GM10847 (cell line): ENCODE measurements around the gene GNAI2.

Experiments
- POLR2A ChIP-seq: IDR thresholded peaks from 2 replicates; pipeline ENCODE4 v1.6.1; 2011; ENCODE audit not compliant: insufficient read length; ENCODE audit errors: extremely low read depth

The GNAI2 gene

GRCh38 chr3:50202353-50203112, 33.5 kb upstream of the GNAI2 start:
- TF ChIP-seq POLR2A, result no peak

GRCh38 chr3:50203113-50203808, 32.7 kb upstream of the GNAI2 start:
- no peak for TF ChIP-seq POLR2A

DNA sequence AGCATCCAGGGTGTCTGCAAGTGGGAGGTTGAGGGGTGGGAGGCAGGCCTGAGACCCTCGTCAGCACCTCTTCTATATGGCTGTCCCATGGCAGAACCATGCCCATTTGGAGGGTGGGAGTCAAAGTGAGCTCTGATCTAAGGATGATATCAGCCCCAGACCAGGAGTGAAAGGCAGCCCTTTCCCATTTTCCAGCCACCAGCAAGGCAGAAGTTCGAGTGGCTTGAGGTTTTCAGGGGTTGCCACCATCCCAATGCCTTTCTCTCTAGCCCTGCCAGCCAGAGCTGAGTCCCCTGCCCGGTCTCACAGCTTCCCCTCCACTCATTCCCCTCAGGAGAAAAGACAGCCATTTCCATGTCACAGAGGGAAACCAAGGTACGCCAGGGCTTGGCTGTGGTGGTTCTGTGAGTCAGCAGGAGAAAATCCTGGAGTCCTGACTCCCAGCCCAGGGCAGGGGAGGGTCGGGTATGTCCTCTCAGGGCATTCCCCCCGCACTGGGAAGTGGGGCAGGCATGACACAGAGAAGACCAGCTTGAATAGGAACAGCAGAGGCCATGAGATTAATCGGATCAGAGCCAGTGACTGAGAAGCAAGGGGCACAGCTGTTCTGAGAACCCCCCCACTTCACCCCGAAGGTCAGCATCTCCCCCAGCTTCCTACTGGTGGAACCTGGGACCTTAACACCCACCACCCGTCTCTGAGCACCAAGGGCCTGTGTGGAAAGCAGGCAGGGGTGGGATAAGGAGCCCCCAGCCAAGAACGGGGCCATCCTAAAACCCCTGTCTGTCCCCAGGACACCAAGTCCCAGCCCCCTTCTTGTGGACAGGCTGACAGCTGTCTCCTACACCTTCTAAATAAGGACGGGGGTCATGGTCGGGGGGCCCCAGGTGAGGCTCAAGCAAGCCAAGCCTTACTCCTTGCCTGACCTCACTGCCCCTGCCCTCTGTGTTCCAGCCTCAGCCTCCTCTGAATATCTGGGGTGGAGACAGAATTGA, 31.9 kb upstream of the GNAI2 start:
- TF ChIP-seq POLR2A, result no peak

GRCh38 chr3:50204804-50205412, 31.1 kb upstream of the GNAI2 start, which contains the start of gene SLC38A3:
SLC38A3 (plus strand) TSS chr3:50205271; CDS start chr3:50214200, 8,929 bp downstream.
- TF ChIP-seq POLR2A, result no peak

- TF ChIP-seq POLR2A, result no peak
Observed at GRCh38 chr3:50205413-50206276, 30.4 kb upstream of the GNAI2 start.

DNA sequence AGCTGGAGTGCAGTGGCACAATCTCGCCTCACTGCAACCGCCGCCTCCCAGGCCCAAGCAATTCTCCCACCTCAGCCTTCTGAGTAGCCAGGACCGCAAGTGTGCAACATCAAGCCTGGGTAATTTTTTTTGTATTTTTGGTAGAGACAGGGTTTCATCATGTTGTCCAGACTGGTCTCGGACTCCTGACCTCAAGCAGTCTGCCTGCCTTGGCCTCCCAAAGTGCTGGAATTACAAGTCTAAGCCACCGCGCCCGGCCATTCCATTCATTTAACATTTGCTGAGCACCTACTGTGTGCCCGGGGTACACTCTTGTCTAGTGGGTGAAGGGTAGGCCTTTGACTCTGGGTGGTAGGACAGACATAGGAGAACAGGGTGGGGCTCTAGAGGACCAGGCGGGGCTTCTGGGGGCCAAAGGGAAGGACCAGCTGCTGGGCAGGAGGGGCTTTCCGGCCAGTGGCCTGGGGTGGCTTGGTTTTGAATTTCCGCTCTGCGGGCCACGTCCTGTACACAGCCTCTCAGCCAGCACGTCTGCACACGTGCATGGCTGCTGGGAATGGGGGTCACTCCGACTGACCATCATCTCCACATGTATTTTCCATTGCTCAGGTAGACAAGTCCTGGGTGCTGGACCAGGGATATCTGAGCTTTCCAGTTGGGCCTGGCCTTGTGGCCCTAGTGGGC, 28.5 kb upstream of the GNAI2 start:
- TF ChIP-seq POLR2A, result no peak

DNA sequence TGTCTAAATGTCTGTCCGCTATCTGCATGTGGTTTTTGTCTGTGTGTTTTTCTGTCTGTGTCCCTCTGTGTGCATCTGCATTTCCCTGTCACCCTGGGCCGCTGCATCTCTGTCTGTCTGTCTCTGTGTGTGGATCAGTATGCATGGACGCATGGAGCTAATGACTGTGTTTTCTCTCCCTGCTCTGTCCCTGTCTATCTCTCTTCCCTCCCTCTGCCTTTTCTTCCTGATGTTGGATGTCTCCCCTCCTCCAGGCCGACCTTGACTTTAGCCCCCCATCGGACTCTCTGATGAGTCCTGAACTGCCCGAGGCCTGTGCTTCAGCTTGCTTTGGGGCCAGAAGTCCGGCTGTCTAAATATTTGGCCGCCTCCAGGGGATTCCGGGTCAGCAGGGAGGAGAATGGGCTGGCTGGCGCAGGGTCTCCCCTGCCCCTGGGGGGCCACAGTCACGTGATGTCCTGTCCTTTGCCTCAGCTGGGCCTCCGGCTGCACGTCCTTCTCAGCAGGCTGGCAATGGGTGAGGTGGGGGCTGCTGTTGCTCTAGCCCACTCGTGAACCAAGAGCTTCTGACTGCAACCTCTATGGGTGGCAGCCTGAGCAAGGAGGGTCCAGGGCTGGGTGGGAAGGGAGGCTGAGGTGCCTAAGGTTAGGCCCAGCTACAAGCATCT, 27.2 kb upstream of the GNAI2 start:
- TF ChIP-seq POLR2A, result no peak

DNA sequence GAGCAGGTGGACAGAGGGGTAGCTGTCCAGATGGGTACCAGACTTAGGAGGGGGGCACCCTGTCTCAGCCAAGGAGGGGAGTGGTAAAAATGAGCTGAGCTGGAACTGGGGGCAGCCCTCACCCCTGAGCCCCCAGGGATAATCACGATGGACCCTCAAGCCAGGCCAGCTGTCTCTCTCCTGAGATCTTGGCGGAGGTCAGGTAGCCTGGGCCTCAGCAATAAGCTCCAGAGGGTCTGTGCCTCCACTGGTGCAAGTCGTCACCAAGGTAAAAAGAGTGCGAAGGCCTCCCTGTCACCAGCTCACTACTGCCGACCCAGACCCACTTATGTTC, 25.9 kb upstream of the GNAI2 start:
- TF ChIP-seq POLR2A, result no peak

DNA sequence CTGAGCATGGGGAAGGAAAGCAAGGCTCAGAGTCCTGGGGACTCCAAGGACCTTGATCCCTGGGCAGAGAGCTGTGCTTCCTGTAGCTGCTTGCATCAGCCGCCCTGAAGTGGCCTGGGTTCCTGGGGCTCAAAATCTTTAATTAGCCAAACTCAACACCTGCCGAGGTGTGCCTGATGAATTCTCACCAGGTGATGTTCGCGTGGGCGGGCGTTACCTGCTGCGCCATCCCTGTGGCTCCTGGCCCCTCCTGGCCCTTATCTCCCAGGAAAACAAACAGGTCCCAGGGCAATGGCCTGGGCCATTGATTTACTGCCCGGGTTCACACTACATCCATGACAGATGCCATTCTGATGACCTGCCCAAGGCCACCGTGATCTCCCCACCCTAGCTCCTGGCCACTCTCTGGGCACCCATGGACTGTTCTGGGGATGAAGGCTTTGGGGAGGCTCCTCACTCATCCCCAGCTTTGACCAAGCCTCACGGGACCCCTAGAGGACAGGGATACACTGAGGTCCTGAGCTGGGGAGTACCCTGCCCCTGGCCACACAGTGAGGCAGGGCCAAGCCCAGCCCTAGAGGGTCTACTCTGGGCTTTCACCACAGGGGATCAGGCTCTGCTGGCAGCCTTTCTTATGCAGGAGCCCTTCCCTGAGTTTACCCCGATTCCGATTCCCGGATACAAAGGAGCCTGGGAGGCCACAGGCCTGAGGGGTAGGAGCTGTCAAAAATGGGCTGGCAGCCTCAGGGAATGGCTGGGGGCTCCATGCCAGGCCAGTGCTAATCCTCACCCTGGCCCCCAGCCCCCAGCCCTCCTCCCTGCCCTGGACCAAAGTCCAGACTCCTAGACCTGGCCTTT, 25.3 kb upstream of the GNAI2 start:
- TF ChIP-seq POLR2A, result no peak

DNA sequence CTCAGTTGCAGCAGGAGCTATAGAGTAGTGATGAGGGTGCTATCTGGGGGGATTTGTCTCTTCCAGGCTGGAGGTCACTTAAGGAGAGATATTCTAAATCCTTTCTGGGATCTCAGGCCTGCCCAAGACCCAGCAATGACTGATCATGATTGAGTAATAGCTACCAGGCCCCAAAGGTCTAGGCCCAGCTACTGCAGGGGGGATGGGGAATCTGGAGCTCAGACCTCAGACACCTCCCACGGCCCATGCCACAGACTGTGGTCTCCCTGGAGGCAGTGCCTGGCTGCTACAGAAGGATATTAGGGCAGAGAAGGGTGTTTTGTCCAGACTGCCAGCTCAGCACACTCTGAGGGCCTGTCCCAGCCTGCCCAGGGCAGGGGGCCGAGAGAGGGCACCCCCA, 24.1 kb upstream of the GNAI2 start:
- no peak for TF ChIP-seq POLR2A

DNA sequence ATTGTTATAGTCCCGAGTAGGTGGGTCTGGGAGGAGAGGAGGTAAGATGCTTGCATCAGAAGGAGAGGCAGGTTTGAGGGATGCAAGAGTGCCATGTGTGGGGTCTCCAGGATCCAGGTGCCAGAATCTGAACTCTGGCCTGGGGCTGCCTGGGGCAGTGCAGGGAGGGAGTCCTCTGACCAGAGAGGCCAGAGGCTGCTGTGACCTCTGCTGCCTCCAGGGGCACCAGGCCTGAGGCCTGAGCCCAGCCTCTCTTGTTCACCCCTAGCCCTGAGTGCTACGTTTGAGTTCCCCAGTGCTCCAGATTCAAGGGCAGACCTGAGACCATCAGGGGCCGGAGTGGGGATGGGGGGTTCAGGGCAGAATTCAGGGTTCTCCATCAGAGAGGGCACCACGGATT, 23.5 kb upstream of the GNAI2 start:
- no peak for TF ChIP-seq POLR2A

GRCh38 chr3:50212971-50213370, 23.0 kb upstream of the GNAI2 start:
- TF ChIP-seq POLR2A, result no peak
